GM18502 (cell line): Measurements from ENCODE around the gene CASTOR2.
"Not testable (repeated sequence)": the region's sequence is repeated elsewhere in the genome, so short reads cannot be mapped to it uniquely, and the experiment has no call there.

Experiments
- ATAC-seq: cut with Tn5 transposase; IDR thresholded peaks from one replicate; pipeline ENCODE4 v1.9.1; 2021; ENCODE audit warnings: mild to moderate bottlenecking; ENCODE audit not compliant: unreplicated experiment, poor library complexity

Gene CASTOR2

DNA sequence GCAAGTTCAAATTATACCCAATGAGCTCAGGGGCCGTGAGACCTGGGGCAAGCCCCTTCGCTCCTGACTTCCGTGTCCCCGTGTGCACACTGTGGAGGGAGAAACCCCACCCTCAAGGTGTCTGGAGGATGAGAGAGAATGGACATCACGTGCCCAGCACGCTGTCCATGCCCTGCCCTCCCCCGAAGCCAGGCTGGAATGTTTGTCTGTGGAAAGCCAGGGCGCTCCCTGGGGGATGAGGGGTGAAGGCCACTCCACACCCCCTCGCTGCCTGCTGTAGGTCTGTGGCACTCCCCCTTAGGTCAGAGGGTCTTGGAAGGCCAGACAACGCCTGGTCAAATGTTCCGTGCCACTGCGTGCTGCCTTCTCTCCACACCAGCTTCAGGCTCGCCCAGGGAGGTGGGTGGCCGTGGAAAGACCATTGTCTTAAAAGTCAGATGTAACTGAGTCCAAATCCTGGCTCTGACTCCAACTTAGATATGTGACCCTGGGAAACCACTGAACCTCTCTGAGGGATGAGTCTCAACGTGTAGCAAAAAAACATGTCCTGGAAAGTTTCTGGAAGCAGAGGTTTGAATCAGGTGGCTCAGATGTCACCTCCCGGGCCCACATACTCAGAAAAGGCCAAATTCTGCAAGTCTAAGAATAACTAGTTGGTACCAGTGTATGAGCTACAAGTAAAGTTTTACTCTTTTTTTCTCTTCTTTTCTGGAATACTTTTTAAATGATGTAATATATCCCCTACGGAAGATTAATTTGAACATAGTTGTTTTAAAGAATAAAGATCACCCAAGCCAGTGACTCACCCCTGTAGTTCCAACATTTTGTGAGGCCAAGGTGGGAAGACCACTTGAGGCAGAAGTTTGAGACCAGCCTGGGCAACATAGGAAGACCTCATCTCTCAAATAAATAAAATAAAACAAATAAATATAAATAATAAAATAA is 84.2 kb downstream of the CASTOR2 start:
- ATAC-seq: no peak

DNA sequence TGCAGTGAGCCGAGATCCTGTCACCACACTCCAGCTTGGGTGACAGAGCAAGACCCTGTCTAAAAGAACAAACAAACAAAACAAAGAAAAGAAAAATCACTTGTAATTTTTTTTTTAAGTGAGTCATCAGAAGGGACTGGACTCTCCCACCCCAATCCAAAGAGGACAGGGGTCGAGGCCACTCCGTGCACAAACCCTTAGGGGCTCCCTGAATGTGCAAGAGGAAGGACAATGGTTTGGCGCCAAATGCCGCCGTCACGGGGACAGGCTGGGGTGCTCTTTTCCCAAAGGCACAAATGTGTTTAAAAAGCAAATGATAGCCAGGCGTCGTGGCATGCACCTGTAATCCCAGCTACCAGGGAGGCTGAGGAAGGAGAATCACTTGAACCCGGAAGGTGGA is 85.3 kb downstream of the CASTOR2 start:
- no peak for ATAC-seq

DNA sequence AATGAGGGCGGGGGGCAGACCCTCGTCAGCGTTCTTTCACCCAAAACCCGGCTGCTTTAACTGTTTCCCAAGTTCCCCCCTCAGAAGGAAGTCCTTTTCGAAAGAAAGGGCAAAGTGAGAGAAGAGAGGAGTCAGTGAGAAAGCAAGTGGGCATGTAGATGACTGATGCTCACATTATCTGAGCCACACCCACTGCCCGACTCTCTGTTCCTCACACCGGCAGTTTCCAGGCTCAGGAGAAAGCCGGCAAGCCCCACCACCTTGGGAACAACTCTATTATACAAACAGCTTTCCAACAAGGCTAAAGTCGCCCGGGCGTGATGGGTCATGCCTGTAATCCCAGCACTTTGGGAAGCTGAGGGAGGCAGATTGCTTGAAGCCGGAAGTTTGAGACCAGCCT is 86.0 kb downstream of the CASTOR2 start:
- ATAC-seq: no peak

DNA sequence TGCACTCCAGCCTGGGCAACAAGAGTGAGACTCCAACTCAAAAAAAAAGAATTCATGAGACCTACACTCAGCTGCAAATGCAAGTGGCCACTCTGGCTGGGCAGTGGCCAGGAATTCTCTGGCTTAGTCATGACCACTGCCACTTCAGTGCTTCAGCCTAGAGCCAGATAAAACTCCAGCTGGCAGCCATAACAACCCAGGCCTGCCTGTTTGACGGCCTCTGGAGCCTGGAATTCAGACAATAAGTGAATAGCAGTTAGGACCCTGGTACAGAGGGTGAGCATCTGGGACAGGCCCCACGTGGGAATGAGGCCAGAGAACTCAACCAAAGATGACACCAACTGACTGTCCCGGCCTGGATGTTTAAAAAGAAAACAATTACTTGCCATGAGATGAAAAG is 90.2 kb downstream of the CASTOR2 start:
- ATAC-seq: no peak

DNA sequence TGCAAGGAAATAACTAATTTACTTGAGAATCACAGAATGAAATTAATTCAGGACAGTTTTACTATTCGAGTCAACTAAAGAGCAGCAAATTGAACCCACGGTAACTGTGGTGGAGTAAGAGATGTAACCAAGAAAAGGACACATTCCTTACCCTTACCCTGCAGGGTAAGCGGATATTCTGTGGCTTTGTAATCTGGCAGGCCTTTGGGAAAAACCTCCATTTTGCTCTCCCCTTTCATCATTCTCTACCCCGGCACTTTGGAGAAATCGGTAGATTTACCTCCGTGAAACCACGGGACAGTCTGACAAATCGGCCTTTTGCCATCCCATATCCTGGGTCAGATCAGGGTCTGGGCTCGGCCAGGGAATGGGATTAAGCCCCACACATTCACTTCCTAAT is 90.7 kb downstream of the CASTOR2 start:
- ATAC-seq: no peak

DNA sequence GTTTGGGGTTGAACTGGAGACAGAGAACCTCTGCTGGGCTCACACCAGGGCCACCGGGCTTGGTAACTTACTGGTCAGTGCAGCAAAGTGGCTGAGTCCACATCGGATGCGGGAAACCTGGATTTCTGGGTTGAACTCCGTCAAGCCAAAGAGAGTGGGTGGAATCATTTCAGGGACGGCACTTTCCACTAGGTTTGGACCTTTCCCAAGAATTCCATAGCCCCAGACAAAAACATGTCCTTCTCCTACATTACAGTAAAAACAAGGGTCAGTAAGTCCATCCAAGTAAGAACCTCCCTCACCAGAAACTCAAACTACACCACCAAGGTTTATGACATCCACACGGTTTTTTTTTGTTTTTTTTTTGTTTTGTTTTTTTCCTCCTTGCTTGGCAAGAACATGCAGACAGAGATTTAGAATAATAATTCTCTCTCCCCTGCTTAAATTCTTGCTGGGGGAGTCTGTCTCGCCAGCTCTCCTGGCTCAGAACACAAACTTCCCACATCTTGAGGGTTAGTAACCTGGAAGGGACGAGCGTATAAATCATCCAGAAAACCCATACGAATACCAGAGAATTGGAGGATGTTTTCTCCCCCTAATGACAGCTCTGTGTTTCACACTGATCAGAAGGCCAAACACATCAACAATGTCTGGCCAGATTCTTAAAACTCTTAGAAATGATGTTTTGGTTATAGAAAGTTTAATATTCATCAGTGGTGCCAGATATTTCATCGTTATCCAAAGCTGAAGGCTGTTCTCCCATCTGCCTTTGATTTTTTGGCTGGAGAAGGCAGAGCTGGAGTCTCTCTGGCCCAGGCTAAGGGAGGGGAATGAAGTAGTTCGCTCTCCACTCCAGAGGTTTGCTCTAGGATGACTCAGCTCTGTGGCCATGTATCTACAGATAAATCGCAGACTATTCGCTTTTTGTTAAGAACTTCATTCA is 91.6 kb downstream of the CASTOR2 start:
- ATAC-seq: no peak

DNA sequence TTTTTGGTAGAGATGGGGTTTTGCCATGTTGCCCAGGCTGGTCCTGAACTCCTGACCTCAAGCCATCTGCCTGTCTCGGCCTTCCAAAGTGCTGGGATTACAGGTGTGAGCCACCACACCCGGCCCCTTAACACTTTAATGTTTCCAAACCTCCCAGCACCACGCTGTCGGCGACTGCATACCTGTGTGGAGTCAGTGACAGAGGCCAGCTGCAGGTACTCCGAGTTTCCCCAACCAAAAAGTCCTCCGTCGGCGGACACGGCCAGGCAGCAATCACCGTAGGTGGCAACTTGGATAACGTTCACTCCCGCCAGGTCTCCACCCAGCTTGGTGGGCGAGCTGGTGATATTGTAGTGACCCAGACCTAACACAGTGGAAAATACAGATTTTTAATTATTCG is 93.9 kb downstream of the CASTOR2 start:
- no peak for ATAC-seq

DNA sequence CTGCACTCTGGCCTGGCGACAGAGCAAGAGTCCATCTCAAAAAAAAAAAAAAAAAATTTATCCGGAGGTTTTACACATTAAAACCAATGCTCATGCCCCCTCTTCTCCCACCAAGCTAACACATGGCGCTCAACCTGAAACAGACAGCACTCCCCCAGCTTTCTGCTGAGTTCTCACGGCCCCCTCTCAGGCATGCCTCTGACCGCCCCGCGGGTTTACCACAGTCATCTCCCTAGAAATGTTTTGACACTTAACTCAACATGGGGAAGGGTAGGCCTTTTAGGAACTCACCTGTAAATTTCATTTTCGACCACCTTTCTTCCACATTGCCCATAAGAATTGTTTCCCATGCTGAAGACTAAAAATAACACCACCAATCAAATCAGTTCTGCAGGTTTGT is 99.8 kb downstream of the CASTOR2 start:
- no peak for ATAC-seq

DNA sequence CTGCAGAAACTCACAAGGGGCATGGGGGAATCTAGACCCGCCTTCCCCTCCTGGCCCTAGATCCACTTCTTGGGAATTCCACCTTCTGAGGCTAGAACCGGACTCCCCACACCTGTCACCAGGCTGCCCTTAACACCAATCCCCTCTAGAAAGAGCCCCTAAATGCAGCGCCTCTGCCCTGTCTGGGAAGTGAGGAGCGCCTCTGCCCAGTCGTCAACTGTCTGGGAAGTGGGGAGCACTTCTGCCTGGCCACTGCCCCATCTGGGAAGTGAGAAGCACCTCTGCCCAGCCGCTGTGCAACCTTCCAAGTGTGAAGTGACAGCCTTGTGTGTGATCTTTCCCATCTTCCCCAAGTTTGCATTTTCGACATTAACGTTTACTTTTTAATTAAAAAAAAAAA is 100.3 kb downstream of the CASTOR2 start:
- ATAC-seq: no peak

DNA sequence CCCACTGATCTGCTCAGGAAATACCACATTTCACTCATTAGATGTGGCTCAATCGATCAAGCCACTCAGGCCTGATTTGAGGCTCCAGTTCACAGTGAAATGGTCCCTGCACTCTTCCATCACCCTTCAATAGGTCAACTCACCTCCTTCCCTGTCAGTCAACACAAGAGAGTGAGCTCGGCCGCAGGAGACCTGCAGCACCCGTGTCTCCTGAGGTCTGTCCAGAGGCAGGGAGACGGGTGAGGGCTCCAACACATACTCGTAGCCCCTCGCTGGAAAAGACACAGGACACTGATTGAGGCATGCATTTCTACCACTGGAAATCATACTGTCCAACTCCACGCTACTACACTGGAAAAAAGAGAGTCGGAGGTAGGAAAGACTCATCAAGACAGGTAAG is 102.0 kb downstream of the CASTOR2 start:
- no peak for ATAC-seq

DNA sequence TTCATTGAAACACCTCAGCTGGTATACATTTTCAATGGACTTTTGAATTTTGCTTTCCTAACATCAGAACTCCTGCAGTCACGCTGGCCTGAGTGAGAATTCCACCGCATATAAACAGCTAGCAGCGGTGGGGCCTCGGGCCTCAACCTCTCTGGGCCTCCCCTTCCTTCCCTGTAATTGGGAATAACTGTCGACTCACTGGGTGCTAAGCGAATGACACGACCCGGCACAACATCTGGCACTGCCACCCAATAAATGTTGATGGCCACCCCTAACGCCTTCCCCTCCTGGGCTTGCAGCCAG is 108.4 kb downstream of the CASTOR2 start:
- ATAC-seq: no peak

DNA sequence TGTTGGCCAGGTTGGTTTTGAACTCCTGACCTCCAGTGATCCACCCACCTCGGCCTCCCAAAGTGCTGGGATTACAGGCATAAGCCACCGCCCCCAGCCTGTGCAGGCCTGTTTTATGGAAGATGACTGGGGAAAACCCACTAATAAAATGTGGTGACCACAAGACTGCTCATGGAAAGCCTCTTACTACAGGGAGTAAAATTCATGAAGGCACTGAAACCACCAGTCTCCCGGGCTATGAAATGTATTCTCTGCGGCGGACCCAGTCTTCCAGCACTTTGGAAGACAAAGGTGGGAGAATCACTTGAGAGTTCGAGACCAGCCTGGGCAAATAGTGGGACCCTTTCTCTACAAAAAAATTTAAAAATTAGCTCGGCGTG is 109.7 kb downstream of the CASTOR2 start:
- not testable (repeated sequence) for ATAC-seq
